OCI-LY3 (cell line): Measurements from ENCODE around the gene FRMD3.

Source experiments
- EZH2phosphoT487 ChIP-seq: fragments of 200-600 bp; shearing (Covaris generic); IDR thresholded peaks from 2 replicates; pipeline ENCODE4 v1.6.1; 2018; ENCODE audit warnings: antibody characterized with exemption, mixed run types, low read depth
- TF ChIP-seq, protein P1 (sequence below): fragments of 200-600, 300-600 bp; sonication (generic); IDR thresholded peaks from 2 replicates; pipeline ENCODE4 v1.5.1; 2014; ENCODE audit warnings: antibody characterized with exemption, low read length, low read depth

DNA sequence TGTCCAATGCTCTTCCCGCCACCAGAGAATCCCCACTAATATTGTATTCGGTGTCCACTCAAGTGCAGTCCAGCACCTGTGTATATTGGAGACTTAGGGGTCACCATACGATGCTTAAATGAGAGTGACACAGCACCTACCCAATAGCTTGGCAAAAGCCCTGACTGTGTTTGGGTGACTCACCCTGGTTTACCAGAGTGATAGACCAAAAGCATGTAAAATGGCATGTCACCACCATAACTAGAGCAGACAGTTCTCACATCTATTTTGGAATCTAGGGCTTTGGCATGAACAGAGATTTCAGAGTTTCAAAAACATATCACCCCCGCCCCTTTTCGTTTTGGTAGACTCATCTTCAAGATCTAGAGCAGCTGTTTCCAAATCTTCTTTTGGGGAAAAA is 257.9 kb downstream of the FRMD3 start:
- TF ChIP-seq, protein P1, sequence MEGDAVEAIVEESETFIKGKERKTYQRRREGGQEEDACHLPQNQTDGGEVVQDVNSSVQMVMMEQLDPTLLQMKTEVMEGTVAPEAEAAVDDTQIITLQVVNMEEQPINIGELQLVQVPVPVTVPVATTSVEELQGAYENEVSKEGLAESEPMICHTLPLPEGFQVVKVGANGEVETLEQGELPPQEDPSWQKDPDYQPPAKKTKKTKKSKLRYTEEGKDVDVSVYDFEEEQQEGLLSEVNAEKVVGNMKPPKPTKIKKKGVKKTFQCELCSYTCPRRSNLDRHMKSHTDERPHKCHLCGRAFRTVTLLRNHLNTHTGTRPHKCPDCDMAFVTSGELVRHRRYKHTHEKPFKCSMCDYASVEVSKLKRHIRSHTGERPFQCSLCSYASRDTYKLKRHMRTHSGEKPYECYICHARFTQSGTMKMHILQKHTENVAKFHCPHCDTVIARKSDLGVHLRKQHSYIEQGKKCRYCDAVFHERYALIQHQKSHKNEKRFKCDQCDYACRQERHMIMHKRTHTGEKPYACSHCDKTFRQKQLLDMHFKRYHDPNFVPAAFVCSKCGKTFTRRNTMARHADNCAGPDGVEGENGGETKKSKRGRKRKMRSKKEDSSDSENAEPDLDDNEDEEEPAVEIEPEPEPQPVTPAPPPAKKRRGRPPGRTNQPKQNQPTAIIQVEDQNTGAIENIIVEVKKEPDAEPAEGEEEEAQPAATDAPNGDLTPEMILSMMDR, result no peak
- no peak for TF ChIP-seq EZH2phosphoT487
